CD8-positive, alpha-beta memory T cell (primary cell): ENCODE data around the gene POU2F3. TPM values are rescaled to one million over a fixed set of nuclear protein-coding genes. Genes with fewer than 3 reads are reported as not detected.

Source experiments
- CTCF ChIA-PET: fragments of 350-600 bp; sonication (Branson Sonifier 250); formaldehyde crosslinking; loops from one replicate; lab custom pipeline; 2021; ENCODE audit warnings: antibody characterized with exemption; lab: Charles Lee
- POLR2A ChIA-PET: fragments of 350-600 bp; sonication (Branson Sonifier 250); formaldehyde crosslinking; loops from one replicate; lab custom pipeline; 2021; ENCODE audit warnings: antibody characterized with exemption; lab: Charles Lee
- DNase-seq, 5 donors: peaks; one replicate each; pipeline versions ENCODE4 v3.0.0 to v3.0.0-alpha.2; 2020 to 2022; ENCODE audit warnings: mixed read lengths in 1 of 5
- H3K27ac ChIP-seq: one replicate; pipeline ENCODE4 v1.7.0; 2013; ENCODE audit warnings: low read depth, mild to moderate bottlenecking, low read length, moderate library complexity
- H3K27me3 ChIP-seq: 2 replicates; pipeline ENCODE4 v1.7.0; 2013; ENCODE audit warnings: low read length, mild to moderate bottlenecking; ENCODE audit not compliant: insufficient read depth, poor library complexity, severe bottlenecking
- H3K36me3 ChIP-seq: 2 replicates; pipeline ENCODE4 v1.7.0; 2013; ENCODE audit warnings: mild to moderate bottlenecking, low read length, moderate library complexity; ENCODE audit not compliant: insufficient read depth
- H3K4me1 ChIP-seq: 2 replicates; pipeline ENCODE4 v1.7.0; 2013; ENCODE audit warnings: mild to moderate bottlenecking, low read length, moderate library complexity; ENCODE audit not compliant: insufficient read depth
- H3K4me3 ChIP-seq: 2 replicates; pipeline ENCODE4 v1.7.0; 2013; ENCODE audit warnings: mild to moderate bottlenecking, low read length
- H3K9me3 ChIP-seq: 2 replicates; pipeline ENCODE4 v1.7.0; 2013; ENCODE audit warnings: mild to moderate bottlenecking, low read length
- H3K27ac Mint-ChIP-seq, 8 donors: one replicate each; pipeline ENCODE4 v1.8.0; 2020 to 2021; ENCODE audit warnings: mixed read lengths in 8 of 8, mild to moderate bottlenecking in 6 of 8, inconsistent platforms in 3 of 8, moderate library complexity in 3 of 8
- H3K27me3 Mint-ChIP-seq, 2 donors: one replicate each; pipeline ENCODE4 v1.8.0; 2020 to 2021; ENCODE audit warnings: mixed read lengths in 2 of 2, mild to moderate bottlenecking in 1 of 2, moderate library complexity in 1 of 2
- H3K36me3 Mint-ChIP-seq, 3 donors: one replicate each; pipeline ENCODE4 v1.8.0; 2020 to 2021; ENCODE audit warnings: mixed read lengths in 3 of 3, inconsistent platforms in 1 of 3, mild to moderate bottlenecking in 1 of 3
- H3K4me1 Mint-ChIP-seq, 3 donors: one replicate each; pipeline ENCODE4 v1.8.0; 2020 to 2021; ENCODE audit warnings: mixed read lengths in 3 of 3, inconsistent platforms in 1 of 3, mild to moderate bottlenecking in 1 of 3
- H3K4me3 Mint-ChIP-seq, 7 donors: one replicate each; pipeline ENCODE4 v1.8.0; 2020 to 2021; ENCODE audit warnings: mixed read lengths in 7 of 7, mild to moderate bottlenecking in 6 of 7, moderate library complexity in 4 of 7, inconsistent platforms in 2 of 7
- H3K9me3 Mint-ChIP-seq, 5 donors: one replicate each; pipeline ENCODE4 v1.8.0; 2020 to 2022; ENCODE audit warnings: mixed read lengths in 5 of 5, mild to moderate bottlenecking in 3 of 5, moderate library complexity in 2 of 5, inconsistent platforms in 1 of 5
- polyA plus RNA-seq: library from polyadenylated mRNA; unstranded; fragments of 300-500 nt; fragmentation: Illumina TruSeq; gene quantifications from one replicate; pipeline ENCODE4 v1.2.3, GENCODE V29; 2021
- total RNA-seq, 2 experiments: library from RNA; stranded (reverse); gene quantifications; one replicate each; pipeline ENCODE4 v1.2.3, GENCODE V29; 2021

The POU2F3 gene
- total and polyA plus RNA-seq, 3 experiments from 2014 or later, result not detected

DNA sequence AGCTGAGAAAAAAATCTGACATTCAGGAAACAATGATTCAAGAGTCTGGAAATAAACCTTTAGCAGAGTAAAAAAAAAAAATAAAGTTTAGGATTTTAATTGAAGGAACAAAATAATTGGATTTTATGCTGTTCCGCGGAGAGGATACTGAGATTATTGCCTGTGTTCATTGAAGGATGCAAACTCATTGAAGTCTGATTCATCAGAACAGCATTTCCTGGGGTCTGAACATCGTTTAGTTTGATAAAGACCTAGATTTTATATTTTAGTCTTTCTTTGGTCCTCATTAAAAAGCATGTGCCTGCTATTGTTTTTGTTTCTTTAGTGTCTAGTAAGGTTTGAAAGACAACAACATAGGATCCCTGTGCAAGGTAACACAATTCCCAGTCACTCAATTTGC lies 89.6 kb downstream of the POU2F3 start:
- POLR2A ChIA-PET, result no interaction called here
- H3K4me3 ChIP-seq, result no peak overlapping the region
- peaks cover 39 to 58% of the 10 kb centered on the region in 2 donors for H3K27me3 Mint-ChIP-seq
- H3K36me3 ChIP-seq, result no peaks in the 10 kb centered on the region
- H3K36me3 Mint-ChIP-seq, result peaks cover 0 to 2% (median 0%) of the 10 kb centered on the region in 3 donors
- H3K27ac Mint-ChIP-seq, result no peak overlapping the region
- H3K9me3 Mint-ChIP-seq, result no peaks in the 10 kb centered on the region
- H3K9me3 ChIP-seq, result no peaks in the 10 kb centered on the region
- H3K4me3 Mint-ChIP-seq, result no peak overlapping the region
- H3K4me1 Mint-ChIP-seq, result peaks cover 22 to 29% (median 27%) of the 10 kb centered on the region in 3 donors
- DNase-seq, result no peak
- peaks cover 23% of the 10 kb centered on the region for H3K27me3 ChIP-seq
- CTCF ChIA-PET, result no interaction called here
- no peak overlapping the region for H3K27ac ChIP-seq
- H3K4me1 ChIP-seq, result no peaks in the 10 kb centered on the region

DNA sequence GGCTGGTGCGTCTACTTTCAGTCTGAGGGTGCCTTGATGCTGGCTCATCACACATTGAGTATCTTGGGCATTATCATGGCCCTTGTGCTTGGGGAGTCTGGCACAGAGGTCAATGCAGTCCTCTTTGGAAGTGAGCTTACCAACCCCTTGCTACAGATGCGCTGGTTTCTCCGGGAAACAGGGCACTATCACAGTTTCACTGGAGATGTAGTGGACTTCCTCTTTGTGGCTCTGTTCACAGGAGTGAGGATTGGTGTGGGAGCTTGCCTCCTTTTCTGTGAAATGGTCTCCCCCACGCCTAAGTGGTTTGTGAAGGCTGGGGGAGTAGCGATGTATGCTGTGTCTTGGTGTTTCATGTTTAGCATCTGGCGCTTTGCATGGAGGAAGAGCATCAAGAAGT lies 90.1 kb downstream of the POU2F3 start:
- Mint-ChIP-seq H3K4me3 (no peak overlapping the region), H3K27me3 (peaks cover 36 to 54% of the 10 kb centered on the region in 2 donors), H3K4me1 (peaks cover 22 to 28% (median 25%) of the 10 kb centered on the region in 3 donors), H3K36me3 (no peaks in the 10 kb centered on the region), H3K27ac (no peak overlapping the region), H3K9me3 (no peaks in the 10 kb centered on the region)
- H3K9me3 ChIP-seq, result no peaks in the 10 kb centered on the region
- CTCF ChIA-PET, result no interaction called here
- peaks cover 18% of the 10 kb centered on the region for H3K27me3 ChIP-seq
- DNase-seq, result no peak
- no peak overlapping the region for H3K4me3 ChIP-seq
- POLR2A ChIA-PET, result no interaction called here
- peaks cover 2% of the 10 kb centered on the region for H3K4me1 ChIP-seq
- H3K36me3 ChIP-seq, result no peaks in the 10 kb centered on the region
- H3K27ac ChIP-seq, result no peak overlapping the region

GRCh38 chr11:120331301-120331996 lies 91.5 kb downstream of the POU2F3 start:
- Histone ChIP-seq H3K27ac (no peak overlapping the region), H3K36me3 (no peaks in the 10 kb centered on the region), H3K4me1 (peaks cover 8% of the 10 kb centered on the region), H3K9me3 (no peaks in the 10 kb centered on the region), H3K27me3 (peaks cover 8% of the 10 kb centered on the region), H3K4me3 (no peak overlapping the region)
- Mint-ChIP-seq H3K27me3 (peaks cover 31 to 43% of the 10 kb centered on the region in 2 donors), H3K27ac (no peak overlapping the region), H3K36me3 (no peaks in the 10 kb centered on the region), H3K4me1 (peaks cover 16 to 23% (median 21%) of the 10 kb centered on the region in 3 donors), H3K4me3 (no peak overlapping the region), H3K9me3 (no peaks in the 10 kb centered on the region)
- ChIA-PET CTCF (interaction anchor here (1.8 to 5.1 kb wide), 2 partner anchors 14 to 354 kb away, joined by 6 to 46 read pairs; no protein-coding TSS in a partner anchor), POLR2A (no interaction called here)
- no peak for DNase-seq

- Mint-ChIP-seq H3K9me3 (peaks cover 0 to 3% (median 0%) of the 10 kb centered on the region in 5 donors), H3K36me3 (peaks cover 0 to 4% (median 0%) of the 10 kb centered on the region in 3 donors), H3K27ac (peak overlapping the region in 1 of 8 donors; percentile 32), H3K4me3 (no peak overlapping the region), H3K27me3 (peaks cover 26 to 41% of the 10 kb centered on the region in 2 donors), H3K4me1 (peaks cover 16 to 23% (median 22%) of the 10 kb centered on the region in 3 donors)
- Histone ChIP-seq H3K27me3 (peaks cover 14% of the 10 kb centered on the region), H3K4me1 (peaks cover 22% of the 10 kb centered on the region), H3K27ac (no peak overlapping the region), H3K36me3 (no peaks in the 10 kb centered on the region), H3K4me3 (no peak overlapping the region), H3K9me3 (no peaks in the 10 kb centered on the region)
- DNase-seq, result no peak
- CTCF ChIA-PET, result interaction anchor here (0.7 to 5.1 kb wide), 4 partner anchors 15 to 352 kb away, joined by 3 to 46 read pairs (median 6); no protein-coding TSS in a partner anchor
- POLR2A ChIA-PET, result no interaction called here
These were observed 93.1 kb downstream of the POU2F3 start for GRCh38 chr11:120332822-120333716.

DNA sequence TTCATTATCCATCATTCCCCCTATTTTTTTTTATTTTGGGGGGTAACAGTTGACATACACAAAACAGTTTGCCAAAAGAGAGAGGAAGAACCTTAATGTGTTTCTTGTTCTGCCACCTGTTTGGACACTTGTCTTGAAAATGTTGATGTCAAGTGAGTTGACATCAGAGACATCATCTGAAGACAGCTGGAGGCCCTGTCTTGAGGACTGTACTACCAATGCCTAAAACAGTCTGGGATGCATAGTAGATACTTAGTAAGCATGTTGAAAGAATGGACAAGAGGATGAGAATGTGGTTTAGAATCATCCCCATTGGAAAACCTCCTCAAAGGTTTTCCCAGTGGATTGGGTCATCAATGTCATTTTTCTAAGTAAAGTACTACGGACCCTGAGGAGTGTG lies 93.9 kb downstream of the POU2F3 start:
- ChIA-PET POLR2A (no interaction called here), CTCF (interaction anchor here (0.7 to 5.1 kb wide), 7 partner anchors 9 to 363 kb away, joined by 4 to 46 read pairs (median 7); partner anchors contain the start of gene TLCD5)
- peaks cover 19 to 30% (median 24%) of the 10 kb centered on the region in 3 donors for H3K4me1 Mint-ChIP-seq
- H3K9me3 Mint-ChIP-seq, result peaks cover 0 to 3% (median 0%) of the 10 kb centered on the region in 5 donors
- peaks cover 22 to 45% of the 10 kb centered on the region in 2 donors for H3K27me3 Mint-ChIP-seq
- no peaks in the 10 kb centered on the region for H3K36me3 ChIP-seq
- peaks cover 16% of the 10 kb centered on the region for H3K27me3 ChIP-seq
- H3K36me3 Mint-ChIP-seq, result peaks cover 0 to 4% (median 0%) of the 10 kb centered on the region in 3 donors
- no peak overlapping the region for H3K4me3 ChIP-seq
- H3K27ac ChIP-seq, result no peak overlapping the region
- DNase-seq, result no peak
- no peaks in the 10 kb centered on the region for H3K9me3 ChIP-seq
- H3K27ac Mint-ChIP-seq, result no peak overlapping the region
- no peak overlapping the region for H3K4me3 Mint-ChIP-seq
- peaks cover 25% of the 10 kb centered on the region for H3K4me1 ChIP-seq

DNA sequence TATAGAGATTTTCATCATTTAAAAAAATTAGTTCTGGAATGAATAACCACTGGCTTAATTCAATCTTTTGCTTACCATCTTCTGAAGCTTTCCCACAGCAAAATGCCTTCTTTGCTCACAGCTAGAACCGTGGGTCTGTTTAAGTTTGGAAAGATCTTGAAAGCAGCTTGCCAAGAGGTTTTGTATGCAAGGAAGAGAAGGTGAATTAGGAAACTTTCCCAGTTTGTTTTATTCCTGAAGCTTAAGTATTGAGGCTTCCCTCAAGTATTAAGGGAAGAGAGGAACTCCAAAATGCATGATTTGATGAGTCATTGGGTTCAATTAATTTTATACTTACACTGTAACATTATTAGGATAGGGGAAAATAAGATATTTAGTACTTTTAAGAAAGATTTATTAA lies 94.4 kb downstream of the POU2F3 start:
- peaks cover 21 to 32% (median 28%) of the 10 kb centered on the region in 3 donors for H3K4me1 Mint-ChIP-seq
- POLR2A ChIA-PET, result no interaction called here
- H3K27me3 ChIP-seq, result peaks cover 21% of the 10 kb centered on the region
- H3K4me3 Mint-ChIP-seq, result peak overlapping the region in 1 of 7 donors; percentile 64
- H3K36me3 ChIP-seq, result no peaks in the 10 kb centered on the region
- no peak overlapping the region for H3K27ac ChIP-seq
- H3K27ac Mint-ChIP-seq, result no peak overlapping the region
- no peaks in the 10 kb centered on the region for H3K9me3 ChIP-seq
- H3K4me3 ChIP-seq, result no peak overlapping the region
- peaks cover 0 to 4% (median 0%) of the 10 kb centered on the region in 3 donors for H3K36me3 Mint-ChIP-seq
- H3K4me1 ChIP-seq, result peaks cover 25% of the 10 kb centered on the region
- peaks cover 0 to 3% (median 0%) of the 10 kb centered on the region in 5 donors for H3K9me3 Mint-ChIP-seq
- CTCF ChIA-PET, result interaction anchor here (0.7 to 5.1 kb wide), 8 partner anchors 9 to 362 kb away, joined by 4 to 46 read pairs (median 6); partner anchors contain the start of gene TLCD5
- peaks cover 22 to 44% of the 10 kb centered on the region in 2 donors for H3K27me3 Mint-ChIP-seq
- DNase-seq, result no peak

GRCh38 chr11:120334894-120335462 lies 95.0 kb downstream of the POU2F3 start:
- H3K4me1 ChIP-seq, result peaks cover 25% of the 10 kb centered on the region
- peak in 4 of 5 donors; percentile 49 to 69 (median 58) for DNase-seq
- H3K4me3 ChIP-seq, result peak overlapping the region; percentile 37
- CTCF ChIA-PET, result interaction anchor here (0.7 to 5.1 kb wide), 15 partner anchors 9 to 362 kb away, joined by 3 to 46 read pairs (median 4); no protein-coding TSS in a partner anchor
- peaks cover 24% of the 10 kb centered on the region for H3K27me3 ChIP-seq
- peak overlapping the region in 5 of 8 donors; percentile 30 to 83 (median 46) for H3K27ac Mint-ChIP-seq
- H3K9me3 Mint-ChIP-seq, result peaks cover 0 to 3% (median 0%) of the 10 kb centered on the region in 5 donors
- peaks cover 19 to 49% of the 10 kb centered on the region in 2 donors for H3K27me3 Mint-ChIP-seq
- peak overlapping the region; percentile 60 to 92 (median 70) for H3K4me3 Mint-ChIP-seq
- no peaks in the 10 kb centered on the region for H3K9me3 ChIP-seq
- peaks cover 0 to 4% (median 0%) of the 10 kb centered on the region in 3 donors for H3K36me3 Mint-ChIP-seq
- H3K4me1 Mint-ChIP-seq, result peaks cover 26 to 39% (median 35%) of the 10 kb centered on the region in 3 donors
- POLR2A ChIA-PET, result interaction anchor here (1.4 to 1.6 kb wide), 2 partner anchors 123 to 350 kb away, joined by 5 read pairs; no protein-coding TSS in a partner anchor
- H3K27ac ChIP-seq, result no peak overlapping the region
- H3K36me3 ChIP-seq, result no peaks in the 10 kb centered on the region
